OCI-LY7 (cell line): ENCODE results near the gene ACACA. TPM values are rescaled to one million over a fixed set of nuclear protein-coding genes. Genes with fewer than 3 reads are reported as not detected.

Experiments used
- BruUV-seq: library from RNA; stranded (reverse); fragments of 400-500 nt; replicated peaks from 2 replicates; lab custom pipeline; 2021; lab: Mats Ljungman, UMichigan
- CTCF ChIA-PET: fragments of 300-600 bp; sonication (Branson Sonifier 250); formaldehyde crosslinking; loops from one replicate; lab custom pipeline; 2022; ENCODE audit warnings: antibody characterized with exemption; ENCODE audit not compliant: unreplicated experiment; lab: Charles Lee
- POLR2A ChIA-PET: fragments of 300-600 bp; sonication (Branson Sonifier 250); formaldehyde crosslinking; loops from one replicate; lab custom pipeline; 2022; ENCODE audit warnings: antibody characterized with exemption; lab: Charles Lee
- DNase-seq: peaks from one replicate; pipeline ENCODE4 v3.0.0-alpha.2; 2015; ENCODE audit warnings: low spot score
- H2AFZ ChIP-seq: fragments of 200-600 bp; sonication (generic), shearing (Covaris generic); 2 replicates; pipeline ENCODE4 v1.6.1; 2014; ENCODE audit warnings: mild to moderate bottlenecking, antibody characterized with exemption, low read length, moderate library complexity
- H3K27ac ChIP-seq: fragments of 200-600 bp; sonication (generic); 2 replicates; pipeline ENCODE4 v1.5.1; 2014; ENCODE audit warnings: mixed run types, low read depth, mild to moderate bottlenecking, moderate library complexity, low read length, inconsistent platforms; ENCODE audit not compliant: poor library complexity, severe bottlenecking
- H3K36me3 ChIP-seq: fragments of 200-600 bp; sonication (generic); 2 replicates; pipeline ENCODE4 v1.6.1; 2014; ENCODE audit warnings: mild to moderate bottlenecking, antibody characterized with exemption, low read length, moderate library complexity, mixed read lengths; ENCODE audit not compliant: insufficient read depth
- H3K4me1 ChIP-seq: fragments of 200-600 bp; sonication (generic); 2 replicates; pipeline ENCODE4 v1.5.1; 2014; ENCODE audit warnings: mild to moderate bottlenecking, low read length; ENCODE audit not compliant: insufficient read depth, poor library complexity, severe bottlenecking
- H3K4me2 ChIP-seq: fragments of 200-600 bp; sonication (generic); 2 replicates; pipeline ENCODE4 v1.6.1; 2014; ENCODE audit warnings: mild to moderate bottlenecking, low read length
- H3K4me3 ChIP-seq: fragments of 200-600 bp; sonication (generic); 2 replicates; pipeline ENCODE4 v1.5.1; 2014; ENCODE audit warnings: mild to moderate bottlenecking, low read depth, low read length; ENCODE audit not compliant: poor library complexity, severe bottlenecking
- H3K79me2 ChIP-seq: fragments of 200-600 bp; sonication (generic); 2 replicates; pipeline ENCODE4 v1.6.1; 2016; ENCODE audit warnings: low read depth, mild to moderate bottlenecking, low read length, moderate library complexity, mixed read lengths; ENCODE audit not compliant: insufficient read depth
- H3K9me2 ChIP-seq: fragments of 200-600 bp; sonication (generic); 2 replicates; pipeline ENCODE4 v1.6.1; 2016; ENCODE audit warnings: mild to moderate bottlenecking, low read length, mixed read lengths; ENCODE audit not compliant: insufficient read depth
- H3K9me3 ChIP-seq: fragments of 200-600 bp; sonication (generic); 2 replicates; pipeline ENCODE4 v1.6.1; 2014; ENCODE audit warnings: mild to moderate bottlenecking, mixed run types, low read length, mixed read lengths
- H4K20me1 ChIP-seq: fragments of 200-600 bp; sonication (generic); 2 replicates; pipeline ENCODE4 v1.6.1; 2014; ENCODE audit warnings: mild to moderate bottlenecking, antibody characterized with exemption, low read length, moderate library complexity, mixed read lengths; ENCODE audit not compliant: insufficient read depth
- EZH2phosphoT487 ChIP-seq: fragments of 200-600 bp; sonication (generic); IDR thresholded peaks from 2 replicates; pipeline ENCODE4 v1.6.1; 2018; ENCODE audit warnings: low read depth, borderline replicate concordance, mild to moderate bottlenecking, mixed run types, antibody characterized with exemption, low read length, moderate library complexity, mixed read lengths
- intact Hi-C: fragments of 100-400 bp; cut with micrococcal nuclease; formaldehyde crosslinking; loops from one replicate; pipeline ENCODE4 v1.10.0; 2022; ENCODE audit not compliant: unreplicated experiment
- total RNA-seq, 2 experiments: library from RNA; depleted of rRNA in 1 of 2; stranded (reverse); fragments of >200 nt in 1 of 2; shearing (Covaris generic) in 1 of 2; gene quantifications; 2 replicates each; pipeline ENCODE4 v1.2.3, GENCODE V29; 2014 to 2022
- TF ChIP-seq, protein P1 (sequence below): fragments of 200-600 bp; sonication (generic); conservative IDR thresholded peaks from 2 replicates; pipeline ENCODE4 v1.5.1; 2014; ENCODE audit warnings: mild to moderate bottlenecking, antibody characterized with exemption, low read length, moderate library complexity, mixed read lengths

ACACA gene
- total RNA-seq, 2 experiments from 2014 or later, result 32.1 to 98.3 TPM

DNA sequence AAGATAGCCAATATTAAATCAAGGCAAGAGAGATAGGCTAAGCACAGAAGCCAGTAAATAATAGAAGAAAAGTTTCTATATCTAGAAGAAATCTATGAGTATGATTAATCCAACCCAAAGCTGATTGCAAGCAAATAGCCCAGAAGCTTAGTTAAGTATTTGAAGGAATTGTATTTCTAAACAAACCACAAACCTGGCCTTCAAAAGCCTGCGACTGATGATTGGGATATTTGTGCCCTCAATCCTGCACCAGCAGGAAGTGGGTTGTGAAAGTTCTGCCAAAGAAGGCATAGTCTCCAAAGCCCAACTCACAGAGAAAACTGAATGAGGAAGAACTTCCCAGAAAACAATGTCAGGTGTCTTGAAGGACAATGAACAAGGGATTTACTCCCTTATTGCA, 145.3 kb downstream of the ACACA start:
- Histone ChIP-seq H4K20me1 (no peaks in the 10 kb centered on the region), H3K4me3 (no peak overlapping the region), H3K36me3 (peaks cover 79% of the 10 kb centered on the region), H2AFZ (no peak overlapping the region), H3K27ac (no peak overlapping the region), H3K4me2 (no peak overlapping the region), H3K9me2 (no peaks in the 10 kb centered on the region), H3K4me1 (no peaks in the 10 kb centered on the region), H3K79me2 (no peaks in the 10 kb centered on the region), H3K9me3 (peaks cover 11% of the 10 kb centered on the region)
- no peak for DNase-seq
- TF ChIP-seq EZH2phosphoT487, result no peak
- TF ChIP-seq, protein P1, sequence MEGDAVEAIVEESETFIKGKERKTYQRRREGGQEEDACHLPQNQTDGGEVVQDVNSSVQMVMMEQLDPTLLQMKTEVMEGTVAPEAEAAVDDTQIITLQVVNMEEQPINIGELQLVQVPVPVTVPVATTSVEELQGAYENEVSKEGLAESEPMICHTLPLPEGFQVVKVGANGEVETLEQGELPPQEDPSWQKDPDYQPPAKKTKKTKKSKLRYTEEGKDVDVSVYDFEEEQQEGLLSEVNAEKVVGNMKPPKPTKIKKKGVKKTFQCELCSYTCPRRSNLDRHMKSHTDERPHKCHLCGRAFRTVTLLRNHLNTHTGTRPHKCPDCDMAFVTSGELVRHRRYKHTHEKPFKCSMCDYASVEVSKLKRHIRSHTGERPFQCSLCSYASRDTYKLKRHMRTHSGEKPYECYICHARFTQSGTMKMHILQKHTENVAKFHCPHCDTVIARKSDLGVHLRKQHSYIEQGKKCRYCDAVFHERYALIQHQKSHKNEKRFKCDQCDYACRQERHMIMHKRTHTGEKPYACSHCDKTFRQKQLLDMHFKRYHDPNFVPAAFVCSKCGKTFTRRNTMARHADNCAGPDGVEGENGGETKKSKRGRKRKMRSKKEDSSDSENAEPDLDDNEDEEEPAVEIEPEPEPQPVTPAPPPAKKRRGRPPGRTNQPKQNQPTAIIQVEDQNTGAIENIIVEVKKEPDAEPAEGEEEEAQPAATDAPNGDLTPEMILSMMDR, result no peak
- intact Hi-C loops, result no loop called here
- POLR2A ChIA-PET, result no interaction called here
- BruUV-seq, result no TSS peak
- CTCF ChIA-PET, result no interaction called here

DNA sequence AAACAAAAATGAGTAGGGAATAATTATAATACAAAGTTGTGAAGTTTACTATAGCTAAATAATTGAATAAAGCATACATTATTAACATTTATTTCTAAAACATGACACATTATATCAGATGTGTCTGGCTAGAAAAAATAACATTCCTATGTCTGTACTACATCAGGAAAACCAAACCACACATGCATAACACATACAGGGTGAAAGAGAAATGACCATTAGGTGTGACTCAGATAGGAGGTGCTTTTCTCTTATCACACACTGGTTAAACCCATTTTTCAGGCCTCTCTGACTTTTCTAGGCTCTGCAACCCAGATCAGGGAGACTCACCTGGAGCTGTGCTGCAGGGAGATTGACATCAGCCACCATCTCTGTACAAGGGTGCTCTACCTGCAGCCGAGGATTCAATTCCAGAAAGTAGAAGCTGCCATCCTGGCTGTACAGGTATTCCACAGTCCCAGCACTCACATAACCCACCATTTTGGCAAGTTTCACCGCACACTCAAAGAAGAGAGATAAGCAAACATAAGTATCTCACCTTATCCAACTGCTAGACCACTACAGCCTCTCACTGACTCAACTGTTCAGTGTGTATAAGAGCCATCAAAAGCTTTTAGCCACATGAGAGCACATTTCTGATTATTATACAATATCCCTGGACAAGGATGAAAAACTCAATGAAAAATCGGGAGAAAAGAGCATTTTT, 147.5 kb downstream of the ACACA start:
- no peak for DNase-seq
- Histone ChIP-seq H2AFZ (no peak overlapping the region), H4K20me1 (no peaks in the 10 kb centered on the region), H3K79me2 (no peaks in the 10 kb centered on the region), H3K4me2 (no peak overlapping the region), H3K9me2 (no peaks in the 10 kb centered on the region), H3K4me1 (no peaks in the 10 kb centered on the region), H3K27ac (no peak overlapping the region), H3K4me3 (no peak overlapping the region), H3K36me3 (peaks cover 72% of the 10 kb centered on the region), H3K9me3 (no peaks in the 10 kb centered on the region)
- intact Hi-C loops, result no loop called here
- TF ChIP-seq EZH2phosphoT487, result no peak
- TF ChIP-seq, protein P1, result no peak
- BruUV-seq, result no TSS peak
- ChIA-PET POLR2A (no interaction called here), CTCF (no interaction called here)

DNA sequence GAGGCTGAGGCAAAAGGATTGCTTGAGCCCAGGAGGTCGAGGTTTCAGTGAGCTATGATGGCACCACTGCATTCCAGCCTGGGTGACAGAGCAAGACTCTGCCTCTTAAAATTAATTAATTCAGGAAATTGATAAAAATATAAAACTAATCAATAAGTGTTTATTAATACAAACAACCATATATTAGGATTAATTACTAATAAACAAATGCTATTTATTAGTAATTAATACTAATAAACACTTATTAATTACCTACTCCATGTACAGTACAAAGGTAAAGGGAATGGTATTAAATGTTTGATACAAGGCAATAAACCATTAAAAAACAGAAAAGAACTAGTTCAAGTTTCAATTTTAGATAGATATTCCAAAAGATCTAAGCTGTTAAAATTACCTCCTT, 150.0 kb downstream of the ACACA start:
- Histone ChIP-seq H3K9me3 (no peaks in the 10 kb centered on the region), H3K4me1 (no peaks in the 10 kb centered on the region), H3K4me3 (no peak overlapping the region), H3K9me2 (no peaks in the 10 kb centered on the region), H3K4me2 (no peak overlapping the region), H3K79me2 (no peaks in the 10 kb centered on the region), H3K27ac (no peak overlapping the region), H4K20me1 (no peaks in the 10 kb centered on the region), H2AFZ (no peak overlapping the region), H3K36me3 (peaks cover 63% of the 10 kb centered on the region)
- CTCF ChIA-PET, result no interaction called here
- POLR2A ChIA-PET, result no interaction called here
- BruUV-seq, result no TSS peak
- no peak for DNase-seq
- no peak for TF ChIP-seq EZH2phosphoT487
- TF ChIP-seq, protein P1, result no peak
- intact Hi-C loops, result no loop called here
